A549 (cell line): ENCODE results near the gene LUZP2. TPM values are rescaled to one million over a fixed set of nuclear protein-coding genes. Genes with fewer than 3 reads are reported as not detected.

ENCODE experiments used
- ATAC-seq, 2 experiments: fragments of 200-7000 bp in 1 of 2; fragments of >200 bp in 1 of 2; cut with Nextera tagmentation in 1 of 2; cut with Tn5 transposase in 1 of 2; 3 replicates each; pipeline versions ENCODE4 v1.8.0 to v1.9.1; 2018 to 2020; ENCODE audit warnings: mild to moderate bottlenecking in 1 of 2, moderate library complexity in 1 of 2
- CTCF ChIA-PET: fragments of 300-600 bp; sonication (Branson Sonifier 250); formaldehyde crosslinking; extraction: SDS; loops from one replicate; lab custom pipeline; 2021; ENCODE audit warnings: antibody characterized with exemption, inconsistent platforms; lab: Yijun Ruan, JAX
- POLR2A ChIA-PET: fragments of 350-600 bp; formaldehyde crosslinking; extraction: SDS; loops from one replicate; lab custom pipeline; 2021; ENCODE audit warnings: antibody characterized with exemption, inconsistent platforms; lab: Yijun Ruan, JAX
- DNase-seq, 2 experiments: peaks; one replicate each; pipeline versions ENCODE4 v3.0.0 to v3.0.0-alpha.2; 2011 to 2016; ENCODE audit warnings: low read depth in 1 of 2, low spot score in 1 of 2
- FAIRE-seq: peaks from 2 replicates; lab custom pipeline; 2011; peaks lifted over from hg19 to GRCh38; lab: Jason Lieb, UNC
- H3K27ac ChIP-seq, 2 experiments: fragments of >200 bp; sonication (Bioruptor Twin); formaldehyde crosslinking; 3 replicates each; pipeline ENCODE4 v1.5.1; 2016 to 2017
- H3K4me1 ChIP-seq: fragments of >200 bp; sonication (Bioruptor Twin); formaldehyde crosslinking; 3 replicates; pipeline ENCODE4 v1.6.1; 2016
- H3K4me2 ChIP-seq: fragments of >200 bp; sonication (Bioruptor Twin); formaldehyde crosslinking; 3 replicates; pipeline ENCODE4 v1.6.1; 2016
- H3K4me3 ChIP-seq: fragments of >200 bp; sonication (Bioruptor Twin); formaldehyde crosslinking; 3 replicates; pipeline ENCODE4 v1.5.1; 2016
- H3K9me3 ChIP-seq: fragments of >200 bp; sonication (Bioruptor Twin); formaldehyde crosslinking; 3 replicates; pipeline ENCODE4 v1.6.1; 2016
- BHLHE40 ChIP-seq: IDR thresholded peaks from 2 replicates; pipeline ENCODE4 v1.6.1; 2012; ENCODE audit warnings: low read depth, low read length, inconsistent platforms
- CTCF ChIP-seq: fragments of >200 bp; sonication (Bioruptor Twin); formaldehyde crosslinking; IDR thresholded peaks from 3 replicates; pipeline ENCODE4 v1.5.1; 2016
- EHMT2 ChIP-seq: fragments of 200-600 bp; sonication (generic); IDR thresholded peaks from 2 replicates; pipeline ENCODE4 v1.6.1; 2016; ENCODE audit warnings: antibody characterized with exemption, low read depth, mild to moderate bottlenecking, moderate library complexity
- ELK1 ChIP-seq: fragments of 150-350 bp; IDR thresholded peaks from 2 replicates; pipeline ENCODE4 v1.6.1; 2014; ENCODE audit warnings: low read depth, mild to moderate bottlenecking, low read length
- ESRRA ChIP-seq: fragments of 150-350 bp; IDR thresholded peaks from 2 replicates; pipeline ENCODE4 v1.6.1; 2014; ENCODE audit warnings: mild to moderate bottlenecking, low read length, borderline replicate concordance
- FOSB ChIP-seq: fragments of 250-450 bp; sonication (Bioruptor Pico); IDR thresholded peaks from 2 replicates; pipeline ENCODE4 v1.5.0; 2020; ENCODE audit warnings: mild to moderate bottlenecking, moderate library complexity
- FOXS1 ChIP-seq: fragments of 250-450 bp; sonication (Bioruptor Pico); IDR thresholded peaks from 2 replicates; pipeline ENCODE4 v1.5.0; 2020; ENCODE audit warnings: mild to moderate bottlenecking, moderate library complexity
- GATA3 ChIP-seq: IDR thresholded peaks from 2 replicates; pipeline ENCODE4 v1.6.1; 2012; ENCODE audit warnings: borderline replicate concordance
- HOXA7 ChIP-seq: fragments of 250-450 bp; sonication (Bioruptor Pico); IDR thresholded peaks from 2 replicates; pipeline ENCODE4 v1.5.0; 2020; ENCODE audit warnings: mild to moderate bottlenecking, moderate library complexity
- HOXB13 ChIP-seq: fragments of 250-450 bp; sonication (Bioruptor Pico); IDR thresholded peaks from 2 replicates; pipeline ENCODE4 v1.5.0; 2020; ENCODE audit warnings: low read depth, mild to moderate bottlenecking, moderate library complexity
- MAX ChIP-seq: IDR thresholded peaks from 2 replicates; pipeline ENCODE4 v1.6.1; 2012
- MAZ ChIP-seq: fragments of 150-350 bp; IDR thresholded peaks from 2 replicates; pipeline ENCODE4 v1.6.1; 2014; ENCODE audit warnings: antibody characterized with exemption, low read depth, low read length, borderline replicate concordance
- NFE2L2 ChIP-seq: fragments of 150-350 bp; conservative IDR thresholded peaks from 2 replicates; pipeline ENCODE4 v1.6.1; 2014; ENCODE audit warnings: low read length
- POLR2A ChIP-seq: IDR thresholded peaks from 2 replicates; pipeline ENCODE4 v1.6.1; 2012; ENCODE audit warnings: mild to moderate bottlenecking, low read length
- POLR2AphosphoS2 ChIP-seq: conservative IDR thresholded peaks from 2 replicates; pipeline ENCODE4 v1.6.1; 2012; ENCODE audit warnings: low read length, improper control_type of control experiment, inconsistent platforms
- RFX5 ChIP-seq: fragments of 450-650 bp; IDR thresholded peaks from 2 replicates; pipeline ENCODE4 v1.7.1; 2014; ENCODE audit warnings: antibody characterized with exemption, mild to moderate bottlenecking, moderate library complexity
- TFCP2L1 ChIP-seq: fragments of 250-450 bp; sonication (Bioruptor Pico); IDR thresholded peaks from 2 replicates; pipeline ENCODE4 v1.5.0; 2021; ENCODE audit warnings: mild to moderate bottlenecking
- TP53 ChIP-seq: fragments of 250-450 bp; sonication (Bioruptor Pico); IDR thresholded peaks from 2 replicates; pipeline ENCODE4 v1.5.0; 2021; ENCODE audit warnings: mild to moderate bottlenecking, moderate library complexity
- USF2 ChIP-seq: fragments of 450-650 bp; IDR thresholded peaks from 2 replicates; pipeline ENCODE4 v1.6.1; 2014; ENCODE audit warnings: antibody characterized with exemption
- ZFP36 ChIP-seq: fragments of 450-650 bp; IDR thresholded peaks from 2 replicates; pipeline ENCODE4 v1.6.1; 2014; ENCODE audit warnings: borderline replicate concordance; ENCODE audit not compliant: partially characterized antibody
- WGBS: methylation state at CpG from one replicate; pipeline ENCODE4 v1.1.6; 2017; ENCODE audit errors: missing lambda C conversion rate; 5-methylcytosine and 5-hydroxymethylcytosine counted together
- polyA plus RNA-seq, 4 experiments: library from polyadenylated mRNA; depleted of rRNA in 3 of 4; stranded (reverse); fragments of >200 nt; fragmentation: RNase III in 1 of 4; extraction: RNeasy Plus Mini Kit Qiagen cat#74134 plus additional on column Dnase treatment in 1 of 4; gene quantifications; 2 replicates in 3 of 4; 3 replicates in 1 of 4; pipeline ENCODE4 v1.2.3, GENCODE V29; 2011 to 2017

LUZP2 gene
- polyA plus RNA-seq, 2 of the 4 experiments (the other 2 are of a cell fraction), result not detected

- WGBS, result 6% methylated on average over 2 of the region's 2 CpGs
- ChIA-PET POLR2A (no interaction called here), CTCF (no interaction called here)
- Histone ChIP-seq H3K4me2 (no peak overlapping the region), H3K9me3 (no peaks in the 10 kb centered on the region), H3K4me1 (no peaks in the 10 kb centered on the region), H3K27ac (no peak overlapping the region), H3K4me3 (no peak overlapping the region)
- FAIRE-seq (no peak), ATAC-seq (no peak), DNase-seq (no peak)
- TF ChIP-seq EHMT2 (no peak), FOXS1 (no peak)
Observed at GRCh38 chr11:25066706-25067105, 569.9 kb downstream of the LUZP2 start.

GRCh38 chr11:25068451-25068850 lies 571.6 kb downstream of the LUZP2 start:
- POLR2A ChIA-PET, result no interaction called here

More at GRCh38 chr11:25068451-25068850, 571.6 kb downstream of the LUZP2 start:
- FAIRE-seq (no peak), DNase-seq (no peak), ATAC-seq (no peak)
- no peak overlapping the region for H3K4me2 ChIP-seq
- H3K9me3 ChIP-seq, result no peaks in the 10 kb centered on the region
- H3K4me1 ChIP-seq, result no peaks in the 10 kb centered on the region
- no peak overlapping the region for H3K4me3 ChIP-seq
- CTCF ChIA-PET, result no interaction called here
- 22% methylated on average over 4 of the region's 4 CpGs for WGBS
- no peak overlapping the region for H3K27ac ChIP-seq
- TF ChIP-seq ESRRA, result no peak
- no peak for TF ChIP-seq USF2
- TF ChIP-seq ELK1, result no peak
- no peak for TF ChIP-seq ZFP36
- no peak for TF ChIP-seq FOXS1
- no peak for TF ChIP-seq POLR2A
- no peak for TF ChIP-seq MAX
- no peak for TF ChIP-seq RFX5
- TF ChIP-seq GATA3, result no peak
- TF ChIP-seq NFE2L2, result no peak
- TF ChIP-seq BHLHE40, result no peak
- TF ChIP-seq HOXA7, result no peak
- TF ChIP-seq POLR2AphosphoS2, result no peak
- TF ChIP-seq HOXB13 (CRISPR knock-in tag), result no peak
- no peak for TF ChIP-seq MAZ
- no peak for TF ChIP-seq FOSB
- TF ChIP-seq CTCF, result no peak
- TF ChIP-seq TP53 (CRISPR knock-in tag), result no peak
- no peak for TF ChIP-seq TFCP2L1 (CRISPR knock-in tag)
